ENCODE results near the gene HIPK3.
"Not testable (repeated sequence)": the region's sequence is repeated elsewhere in the genome, so short reads cannot be mapped to it uniquely, and the experiment has no call there.

HIPK3 gene

DNA sequence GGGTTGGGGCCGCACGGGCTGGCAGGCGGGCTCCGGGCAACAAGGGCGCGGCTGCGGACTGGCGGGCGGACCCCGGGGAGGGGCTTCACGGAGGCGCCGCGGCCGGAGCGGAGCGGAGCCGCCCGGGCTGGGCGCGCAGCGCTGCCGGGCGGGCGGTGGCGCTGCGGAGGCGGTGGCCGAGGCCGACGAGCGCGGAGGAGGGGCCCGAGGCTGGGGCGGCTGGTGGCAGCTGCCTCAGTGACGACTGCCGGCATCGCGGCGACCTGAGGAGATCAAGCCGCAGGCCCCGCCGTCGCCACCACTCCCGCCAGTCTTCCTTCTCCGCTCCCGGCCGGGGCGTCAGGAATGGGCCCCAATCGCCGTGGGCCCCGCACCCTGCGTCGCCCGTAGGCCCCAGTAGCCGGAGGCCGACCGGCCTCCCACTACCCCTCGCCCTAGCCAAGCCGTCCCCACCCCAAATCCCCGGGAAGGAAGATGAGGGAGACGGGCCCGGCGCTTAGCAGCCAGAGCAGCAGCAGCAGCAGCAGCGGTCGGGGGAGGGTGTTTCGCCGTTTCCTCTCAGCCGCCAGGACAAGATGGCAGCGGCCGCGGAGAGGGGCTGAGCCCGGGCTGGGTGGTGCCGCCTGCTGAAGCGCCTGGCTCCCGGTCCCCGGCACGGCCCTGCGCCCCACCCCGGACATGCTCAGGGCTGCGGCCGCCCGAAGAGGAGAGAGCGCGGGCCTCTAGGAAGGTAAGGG, at the start of gene HIPK3:
HIPK3 (plus strand) TSS at position 222 of the 737 bp plus-strand sequence.
- peak; percentile 59 for DNase-seq

GRCh38 chr11:33207408-33207985, 49.7 kb upstream of the HIPK3 start:
- DNase-seq: no peak

DNA sequence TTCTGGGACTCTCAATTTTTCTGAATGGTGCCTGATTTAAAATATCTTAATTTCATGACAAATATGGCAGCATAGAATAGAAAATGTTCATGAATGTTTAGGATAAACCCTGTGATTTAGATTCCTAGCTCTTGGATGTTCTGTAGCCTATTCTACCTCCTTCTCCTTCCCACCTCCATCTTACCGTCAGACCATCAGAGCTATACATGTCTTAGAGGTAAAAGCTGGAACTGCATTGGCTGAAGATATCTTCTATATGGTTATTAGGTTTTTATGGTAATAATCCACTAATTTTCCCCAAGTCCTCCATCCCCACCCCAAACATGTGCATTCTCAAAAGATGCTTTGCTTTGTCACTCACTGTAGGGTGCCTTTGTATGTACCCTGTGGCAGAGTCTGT, 49.0 kb upstream of the HIPK3 start:
- no peak for DNase-seq

DNA sequence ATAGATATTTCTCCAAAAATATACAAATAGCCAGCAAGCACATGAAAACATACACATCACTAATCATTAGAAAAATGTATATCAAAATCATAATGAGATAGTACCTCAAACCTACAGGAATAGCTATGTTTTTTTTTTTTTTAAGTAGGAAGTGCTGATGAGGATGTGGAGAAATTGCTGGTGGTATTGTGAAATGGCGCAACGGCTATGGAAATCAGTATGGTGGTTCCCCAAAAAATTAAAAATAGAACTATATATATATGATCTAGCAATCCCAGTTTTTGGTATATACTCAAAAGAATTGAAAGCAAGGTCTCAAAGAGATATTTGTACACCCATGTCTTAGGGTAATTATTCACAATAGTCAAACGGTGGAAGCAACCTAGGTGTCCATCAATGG, 46.0 kb upstream of the HIPK3 start:
- DNase-seq: no peak

GRCh38 chr11:33211580-33211979, 45.6 kb upstream of the HIPK3 start:
- no peak for DNase-seq

GRCh38 chr11:33214187-33214586, 43.0 kb upstream of the HIPK3 start:
- DNase-seq: no peak

DNA sequence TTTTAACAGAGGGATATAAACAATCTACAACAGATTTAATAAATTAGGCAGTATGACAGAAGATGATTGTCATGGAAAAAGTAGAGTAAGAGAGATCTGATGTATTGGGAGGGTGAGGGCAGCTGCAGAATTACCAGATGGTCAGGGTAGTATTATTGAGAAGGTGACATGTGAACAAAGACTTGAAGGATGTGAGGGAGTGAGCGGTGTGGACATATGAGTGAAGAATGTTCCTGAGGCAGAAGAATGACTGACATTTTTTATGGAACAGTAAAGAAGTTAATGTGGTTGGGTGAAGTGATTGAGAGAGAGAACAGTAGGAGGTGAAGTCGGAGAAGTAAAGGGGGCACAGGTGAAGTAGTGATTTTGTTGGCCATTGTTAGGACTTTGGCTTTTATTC, 42.4 kb upstream of the HIPK3 start:
- no peak for DNase-seq

DNA sequence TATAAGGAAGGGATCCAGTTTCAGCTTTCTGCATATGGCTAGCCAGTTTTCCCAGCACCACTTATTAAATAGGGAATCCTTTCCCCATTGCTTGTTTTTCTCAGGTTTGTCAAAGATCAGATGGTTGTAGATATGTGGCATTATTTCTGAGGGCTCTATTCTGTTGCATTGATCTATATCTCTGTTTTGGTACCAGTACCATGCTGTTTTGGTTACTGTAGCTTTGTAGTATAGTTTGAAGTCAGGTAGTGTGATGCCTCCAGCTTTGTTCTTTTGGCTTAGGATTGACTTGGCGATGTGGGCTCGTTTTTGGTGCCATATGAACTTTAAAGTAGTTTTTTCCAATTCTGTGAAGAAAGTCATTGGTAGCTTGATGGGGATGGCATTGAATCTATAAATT, 40.5 kb upstream of the HIPK3 start:
- DNase-seq: not testable (repeated sequence)

DNA sequence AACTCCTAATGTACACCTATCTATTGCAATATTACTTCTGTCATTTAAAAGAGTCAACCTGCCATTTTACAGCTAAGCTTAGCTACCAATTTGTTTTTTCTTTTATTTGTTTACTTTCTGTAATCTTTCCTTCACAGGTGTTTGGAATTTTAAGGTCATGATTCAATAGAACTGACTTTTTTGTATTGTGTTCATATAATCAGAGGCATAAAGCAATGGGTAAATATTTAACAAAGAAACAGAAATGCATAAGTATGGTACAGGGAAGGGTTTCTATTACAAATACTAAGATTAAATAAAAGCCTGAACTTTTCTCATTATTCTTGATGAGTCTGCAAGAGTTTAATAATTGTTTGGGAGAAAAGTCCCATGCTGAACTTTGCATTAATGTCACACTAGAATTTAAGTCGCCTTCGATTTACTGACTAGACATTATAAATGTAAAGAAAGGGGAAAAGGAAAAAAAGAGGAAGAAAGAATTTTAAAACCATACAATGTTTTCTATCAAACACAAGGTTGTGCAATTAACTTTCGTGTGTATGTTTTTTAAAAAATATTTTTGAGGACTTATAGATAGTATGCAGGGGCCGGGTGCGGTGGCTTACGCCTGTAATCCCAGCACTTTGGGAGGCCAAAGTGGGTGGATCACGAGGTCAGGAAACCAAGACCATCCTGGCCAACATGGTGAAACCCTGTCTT, 35.0 kb upstream of the HIPK3 start:
- no peak for DNase-seq

DNA sequence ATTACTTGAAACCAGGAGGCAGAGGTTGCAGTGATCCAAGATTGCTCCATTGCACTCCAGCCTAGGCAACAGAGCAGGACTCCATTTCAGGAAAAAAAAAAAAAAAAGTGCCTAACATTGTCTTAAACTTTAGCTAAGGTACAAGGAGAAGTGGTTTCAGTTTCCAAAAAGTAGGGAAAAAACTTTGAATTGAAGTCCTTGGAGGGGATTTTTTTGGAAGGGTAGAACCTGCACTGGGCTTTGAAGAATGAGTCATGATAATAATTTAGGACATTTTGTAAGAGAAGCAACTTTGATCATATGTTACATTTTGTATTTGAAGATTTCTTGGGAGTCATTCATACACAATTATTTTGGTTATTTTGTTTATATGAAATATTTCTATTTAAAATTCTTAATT, 31.8 kb upstream of the HIPK3 start:
- no peak for DNase-seq

- no peak for DNase-seq
These were observed 29.5 kb upstream of the HIPK3 start for GRCh38 chr11:33227578-33228261.

DNA sequence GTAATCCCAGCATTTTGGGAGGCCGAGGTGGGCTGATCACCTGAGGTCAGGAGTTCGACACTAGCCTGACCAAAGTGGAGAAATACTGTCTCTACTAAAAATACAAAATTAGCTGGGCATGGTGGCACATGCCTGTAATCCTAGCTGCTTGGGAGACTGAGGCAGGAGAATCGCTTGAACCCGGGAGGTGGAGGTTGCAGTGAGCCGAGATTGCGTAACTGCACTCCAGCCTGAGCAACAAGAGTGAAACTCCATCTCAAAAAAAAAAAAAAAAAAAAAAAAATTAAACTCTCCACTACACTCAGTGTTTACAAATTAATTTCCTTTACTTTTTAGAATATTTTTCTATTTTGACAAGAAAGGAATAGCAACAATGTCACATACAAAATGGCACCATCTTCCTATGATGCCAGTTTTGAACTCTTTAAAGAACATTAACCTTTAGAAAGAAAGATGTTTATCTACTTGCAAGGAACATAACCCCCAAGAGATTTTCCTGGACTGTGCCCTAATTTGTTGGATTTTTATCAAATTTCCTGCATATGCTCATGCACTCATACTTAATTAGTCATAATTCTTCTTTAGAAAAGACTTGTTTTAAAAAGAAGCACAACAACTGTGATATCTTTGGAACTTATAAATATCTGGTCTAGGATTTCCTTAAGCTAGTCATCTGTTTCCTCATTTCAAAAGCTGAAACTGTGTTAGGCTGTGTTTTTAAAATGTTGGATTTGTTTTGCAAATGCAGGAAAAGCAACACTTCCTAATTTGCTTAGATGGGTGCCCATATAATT, 22.6 kb upstream of the HIPK3 start:
- no peak for DNase-seq

- DNase-seq: no peak
These were observed 20.1 kb upstream of the HIPK3 start for GRCh38 chr11:33237039-33237597.

DNA sequence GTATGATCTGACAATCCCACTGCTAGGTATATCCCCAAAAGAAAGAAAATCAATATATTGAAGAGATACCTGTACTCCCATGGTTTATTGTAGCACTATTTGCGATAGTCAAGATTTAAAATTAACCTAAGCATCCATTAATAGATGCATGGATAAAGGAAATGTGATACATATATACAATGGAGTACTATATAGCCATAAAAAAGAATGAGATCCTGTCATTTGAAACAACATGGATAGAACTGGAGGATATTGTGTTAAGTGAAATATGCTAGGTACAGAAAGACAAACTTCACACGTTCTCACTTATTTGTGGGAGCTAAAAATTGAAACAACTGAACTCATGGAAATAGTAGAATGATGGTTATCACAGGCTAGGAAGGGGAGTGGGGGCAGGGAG, 14.6 kb upstream of the HIPK3 start:
- no peak for DNase-seq

GRCh38 chr11:33243654-33244053, 13.5 kb upstream of the HIPK3 start:
- not testable (repeated sequence) for DNase-seq

DNA sequence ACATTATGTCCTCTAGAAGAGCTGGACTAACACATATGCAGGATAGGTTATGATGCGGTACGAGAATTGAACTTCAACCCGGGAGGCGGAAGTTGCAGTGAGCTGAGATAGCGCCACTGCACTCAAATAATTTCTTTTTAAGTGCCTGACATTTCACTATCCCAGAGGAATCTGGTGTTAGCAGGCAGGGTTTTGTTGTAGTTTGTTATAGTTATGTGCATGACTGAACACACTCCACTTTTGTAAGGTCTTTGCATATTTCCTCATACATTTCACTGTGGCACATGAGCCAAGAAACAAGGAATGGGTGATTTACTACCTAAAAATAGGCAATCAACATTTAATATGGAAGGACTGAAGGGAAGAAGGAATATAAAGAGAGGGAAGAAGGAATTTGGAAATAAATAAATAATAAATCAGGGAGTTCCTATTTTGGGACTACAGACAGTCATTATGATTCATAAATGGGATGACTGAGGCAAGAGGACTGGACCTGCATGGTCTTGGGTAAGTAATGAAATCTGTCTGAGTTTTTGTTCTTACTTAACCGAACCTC, 8.7 kb upstream of the HIPK3 start:
- no peak for DNase-seq

DNA sequence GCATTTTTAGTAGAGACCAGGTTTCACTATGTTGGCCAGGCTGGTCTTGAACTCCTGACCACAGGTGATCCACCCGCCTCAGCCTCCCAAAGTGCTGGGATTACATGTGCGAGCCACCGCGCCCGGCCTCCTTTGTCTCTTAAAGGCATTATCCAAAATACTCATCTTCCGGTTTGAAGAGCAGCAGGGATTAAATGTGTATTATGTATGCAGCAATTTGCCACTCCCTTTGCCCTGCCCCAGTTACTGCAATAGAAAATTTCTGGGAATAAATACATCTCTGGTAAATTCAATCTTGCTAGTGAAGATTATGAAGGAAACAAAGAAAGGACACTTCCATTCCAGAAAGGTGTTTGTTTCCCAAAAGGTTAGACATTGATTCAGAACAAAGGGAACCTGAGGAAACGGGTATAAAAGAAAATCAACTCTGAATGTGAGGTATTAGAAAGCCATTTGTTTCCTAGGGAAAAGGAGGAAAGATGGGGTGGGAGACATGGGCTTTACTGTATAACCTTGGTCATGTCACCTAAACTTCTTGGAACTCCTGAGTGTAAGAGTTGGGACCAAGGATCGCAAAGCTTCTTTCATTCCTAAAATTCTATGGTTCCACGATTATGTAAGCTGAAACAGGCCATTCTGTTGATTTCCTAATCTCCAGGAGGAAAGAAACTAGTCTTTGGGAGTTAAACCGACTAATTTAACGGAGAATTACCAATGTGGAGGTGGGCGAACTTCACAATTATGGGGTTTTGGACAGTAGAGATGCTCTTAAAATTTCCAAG, 959 bp upstream of the HIPK3 start:
- DNase-seq: peak; percentile 21

DNA sequence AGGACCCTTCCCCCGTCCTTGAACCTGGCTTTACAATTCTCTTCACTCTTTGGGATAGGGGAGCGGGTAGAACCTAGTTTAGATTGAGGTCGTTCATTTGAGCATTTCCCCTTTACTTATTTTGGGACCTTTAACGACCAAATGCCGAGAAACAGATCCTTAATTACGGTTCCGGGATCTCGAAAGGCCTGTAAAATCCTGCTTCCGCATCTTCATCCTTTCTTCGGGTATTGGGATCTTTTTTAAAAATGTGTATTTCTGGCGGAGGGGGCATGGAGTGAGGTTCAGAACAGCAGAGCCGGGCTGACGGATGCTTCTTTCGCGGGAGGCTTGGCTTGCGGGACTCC, 395 bp upstream of the HIPK3 start:
- no peak for DNase-seq

DNA sequence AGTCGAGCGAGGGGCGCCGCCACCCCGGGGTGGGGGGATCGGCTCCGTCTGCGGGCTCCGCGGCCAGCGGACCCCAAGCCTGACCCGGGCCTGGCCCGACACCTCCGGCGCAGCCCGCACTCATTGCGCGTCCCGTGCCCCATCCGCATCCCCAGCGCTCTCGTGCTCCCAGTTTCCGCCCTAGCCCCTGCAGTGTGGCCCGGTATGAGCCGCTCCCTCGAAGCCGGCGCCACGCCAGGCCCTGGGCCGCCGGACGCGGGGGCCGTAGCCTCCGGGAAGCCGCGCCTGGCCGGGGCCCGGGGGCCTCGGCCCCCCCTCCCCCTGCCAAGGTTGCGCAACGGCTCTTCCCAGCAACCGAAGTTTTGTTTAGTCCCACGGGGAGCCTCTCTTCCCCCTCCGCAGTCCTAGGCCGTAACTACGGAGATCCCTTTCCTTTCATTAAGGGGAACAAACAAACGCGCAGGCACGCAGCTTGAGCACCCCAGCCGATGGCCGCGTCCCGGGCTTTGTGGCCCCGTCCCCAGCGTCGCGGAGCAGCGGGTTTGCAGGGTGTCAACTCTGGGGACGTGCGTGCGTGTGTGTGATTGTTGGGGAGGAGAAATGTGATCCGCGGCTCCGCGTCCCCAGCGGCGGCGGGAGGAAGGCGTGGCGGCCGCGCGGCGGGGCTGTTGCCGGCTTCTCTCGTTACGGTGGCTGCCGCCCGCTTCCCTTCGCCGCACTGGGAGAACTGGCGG, 883 bp downstream of the HIPK3 start:
- DNase-seq: peak; percentile 84

DNA sequence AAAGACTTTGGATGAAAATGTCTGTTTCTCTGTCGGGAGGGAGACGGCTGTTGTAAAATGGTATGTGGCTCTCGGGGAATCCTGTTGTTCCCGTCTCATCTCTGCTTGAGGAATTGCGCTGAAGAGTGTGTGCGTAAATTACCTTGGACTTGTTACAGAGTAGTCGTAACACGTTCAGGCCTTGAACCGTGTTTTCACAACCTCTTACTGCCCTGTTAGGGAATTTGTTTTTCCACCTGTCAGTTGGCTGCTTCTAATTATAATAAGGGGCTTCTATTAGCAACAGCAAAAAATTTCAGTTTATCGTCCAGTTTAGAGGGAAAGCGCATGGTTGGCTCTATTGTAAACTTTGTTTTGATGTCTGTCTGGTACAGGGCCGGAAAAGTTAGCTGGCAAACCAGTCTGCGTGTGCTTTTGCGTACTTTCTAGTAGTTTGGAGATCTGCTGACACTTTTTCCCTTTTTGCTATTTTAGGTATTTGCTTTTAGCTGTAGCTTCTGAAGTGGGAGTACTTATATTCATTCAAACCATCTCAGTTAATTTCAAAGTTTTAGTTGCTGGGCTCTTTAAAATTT, 1.5 kb downstream of the HIPK3 start:
- no peak for DNase-seq

Data from NCI-H748 treated with DMSO at 0.1 percent for 48 hours (cell line).